ES-I3 (cell line): ENCODE data around the gene LRRC34.

ENCODE experiments used
- H3K36me3 ChIP-seq: 2 replicates; pipeline ENCODE4 v1.6.1; 2013; ENCODE audit warnings: mild to moderate bottlenecking, low read length, control low read depth, moderate library complexity; ENCODE audit not compliant: insufficient read depth
- H3K4me1 ChIP-seq: 2 replicates; pipeline ENCODE4 v1.6.1; 2013; ENCODE audit warnings: mild to moderate bottlenecking, control low read depth, low read length; ENCODE audit not compliant: insufficient read depth
- H3K9ac ChIP-seq: 2 replicates; pipeline ENCODE4 v1.6.1; 2013; ENCODE audit warnings: low read depth, mild to moderate bottlenecking, low read length, moderate library complexity
- H3K9me3 ChIP-seq: 2 replicates; pipeline ENCODE4 v1.6.1; 2013; ENCODE audit warnings: mild to moderate bottlenecking, low read length, moderate library complexity; ENCODE audit not compliant: control insufficient read depth, insufficient read depth

Gene LRRC34

DNA sequence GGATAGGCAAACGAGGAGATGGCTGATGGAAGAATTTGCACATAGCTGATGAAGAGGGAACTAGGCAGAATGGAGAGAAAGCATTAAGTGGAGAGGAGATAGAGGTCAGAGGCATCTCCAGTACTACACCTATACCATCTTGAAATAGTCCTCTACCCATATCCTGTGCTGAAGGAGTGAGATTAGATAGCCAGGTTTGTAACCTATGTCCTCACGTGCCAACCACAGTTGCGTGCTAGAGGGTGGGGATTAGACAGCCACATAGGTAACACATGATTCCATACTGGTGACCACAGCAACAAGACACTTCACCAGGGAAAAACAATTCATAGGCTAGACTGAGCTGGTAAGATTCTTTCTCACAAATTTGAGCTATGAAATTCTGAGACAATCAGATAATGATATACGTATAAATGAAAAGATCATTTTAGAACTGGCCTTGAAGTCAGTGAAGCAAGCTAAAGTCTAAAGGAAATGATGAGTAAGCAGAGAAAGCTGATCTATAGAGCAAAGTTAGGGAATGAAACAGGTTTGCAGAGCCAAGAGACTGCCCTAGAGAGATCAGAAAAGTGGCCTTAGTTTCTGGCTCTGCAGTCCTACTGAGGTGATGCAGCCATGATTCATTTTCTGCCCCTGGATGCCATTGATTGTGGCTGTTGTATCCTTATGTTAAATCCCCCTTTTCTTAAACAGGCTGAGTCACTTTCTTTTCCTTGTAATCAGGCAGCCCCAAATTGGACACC lies 21.8 kb downstream of the LRRC34 start:
- Histone ChIP-seq H3K9me3 (no peaks in the 10 kb centered on the region), H3K9ac (no peak overlapping the region), H3K36me3 (no peaks in the 10 kb centered on the region; the same call in none of the 2 replicates), H3K4me1 (0 out of 2 replicates have a peak, but pooled peaks cover 5% of the 10 kb centered on the region)

DNA sequence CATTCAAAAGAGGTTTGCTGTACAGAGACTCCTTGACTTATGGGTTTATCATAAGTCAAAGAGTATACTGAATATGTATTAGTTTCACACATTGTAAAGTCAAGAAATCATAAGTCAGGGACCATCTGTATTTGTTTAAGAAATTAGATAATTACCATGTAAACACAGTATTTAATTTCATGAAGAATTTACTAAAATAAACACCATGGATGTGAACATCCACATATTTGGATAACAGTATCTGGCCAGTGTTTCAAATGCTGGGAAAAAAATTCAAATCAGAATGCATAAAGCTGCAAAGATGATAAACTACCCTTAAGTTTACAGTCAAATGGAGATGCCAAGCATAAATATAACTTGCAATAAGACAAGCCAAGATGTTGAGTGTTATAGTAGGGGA lies 22.5 kb downstream of the LRRC34 start:
- Histone ChIP-seq H3K9ac (no peak overlapping the region), H3K4me1 (0 out of 2 replicates have a peak, but pooled peaks cover 5% of the 10 kb centered on the region), H3K36me3 (no peaks in the 10 kb centered on the region; the same call in none of the 2 replicates), H3K9me3 (no peaks in the 10 kb centered on the region)

DNA sequence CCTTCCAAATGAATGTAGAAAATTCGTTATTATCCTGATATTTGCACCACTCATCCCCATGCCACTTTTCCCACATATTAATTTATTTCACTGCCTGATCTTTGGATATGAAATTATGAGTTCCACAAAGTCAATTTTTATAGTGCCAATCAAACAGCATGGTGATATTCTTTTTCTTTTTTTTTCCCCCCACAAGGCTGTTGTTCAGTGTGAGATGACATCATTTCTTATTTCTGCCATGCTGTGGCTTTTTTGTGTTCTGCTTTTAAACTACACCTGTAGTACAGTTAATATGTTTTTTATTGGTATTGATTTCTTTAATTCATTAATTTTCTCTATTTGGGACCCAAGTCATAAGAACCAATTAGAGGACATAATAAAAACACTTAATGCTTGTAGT lies 24.9 kb downstream of the LRRC34 start:
- Histone ChIP-seq H3K4me1 (0 out of 2 replicates have a peak, but pooled peaks cover 5% of the 10 kb centered on the region), H3K9ac (no peak overlapping the region), H3K36me3 (no peaks in the 10 kb centered on the region; the same call in none of the 2 replicates), H3K9me3 (no peaks in the 10 kb centered on the region)

DNA sequence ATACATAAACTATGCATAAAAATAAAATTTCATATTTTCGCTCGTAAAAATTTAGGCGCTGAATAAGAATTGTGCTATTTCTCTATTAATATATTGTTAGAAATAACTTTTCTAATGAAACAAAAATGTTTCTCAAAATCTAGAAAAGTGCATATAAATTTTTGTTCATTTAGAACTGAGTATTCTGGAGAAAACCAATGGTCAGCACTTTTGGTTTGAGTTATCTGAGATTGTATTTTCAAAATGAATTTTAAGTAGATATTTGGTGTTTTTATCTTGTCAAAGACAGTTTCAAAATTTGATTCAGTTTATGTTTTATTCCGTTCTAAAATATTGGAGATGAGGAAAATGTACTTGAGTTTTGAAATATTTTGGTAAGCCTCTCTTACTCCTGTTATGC lies 25.6 kb downstream of the LRRC34 start:
- H3K9ac ChIP-seq: no peak overlapping the region
- no peaks in the 10 kb centered on the region; the same call in none of the 2 replicates for H3K36me3 ChIP-seq

DNA sequence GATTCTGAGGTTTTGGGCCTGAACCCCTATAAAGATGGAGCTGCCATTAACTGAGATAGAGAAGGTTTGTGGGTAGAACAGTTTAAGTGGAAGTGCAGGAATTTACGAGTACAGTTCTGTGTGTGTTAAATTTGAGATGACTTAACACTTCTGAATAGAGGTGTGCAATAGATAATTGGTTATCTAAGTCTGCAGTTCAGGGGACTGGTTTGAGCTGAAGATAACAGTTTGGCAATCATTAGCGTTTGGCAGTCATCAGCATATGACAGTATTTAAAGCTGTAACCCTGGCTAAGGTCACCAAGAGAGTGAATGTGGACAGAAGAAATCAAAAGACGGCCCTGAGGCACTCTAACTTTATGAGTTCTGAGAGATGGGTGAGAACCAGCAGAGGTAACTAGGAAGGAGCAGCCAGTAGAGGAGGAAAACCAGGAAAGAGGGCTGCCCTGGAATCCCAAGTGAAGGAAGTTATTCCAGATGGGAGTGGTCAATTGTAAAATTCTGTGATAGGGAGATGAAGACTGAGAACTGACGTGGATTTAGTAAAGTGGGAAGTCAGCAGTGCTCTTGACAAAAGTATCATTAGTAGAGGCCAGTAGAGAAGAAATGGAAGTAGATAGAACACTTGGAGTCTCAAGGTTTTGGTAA lies 31.4 kb downstream of the LRRC34 start:
- Histone ChIP-seq H3K9ac (no peak overlapping the region), H3K9me3 (no peaks in the 10 kb centered on the region), H3K4me1 (no peaks in the 10 kb centered on the region), H3K36me3 (peaks cover 28% of the 10 kb centered on the region)

More for the DNA sequence above, 25.6 kb downstream of the LRRC34 start:
- H3K4me1 ChIP-seq: 0 out of 2 replicates have a peak, but pooled peaks cover 5% of the 10 kb centered on the region
- H3K9me3 ChIP-seq: no peaks in the 10 kb centered on the region

DNA sequence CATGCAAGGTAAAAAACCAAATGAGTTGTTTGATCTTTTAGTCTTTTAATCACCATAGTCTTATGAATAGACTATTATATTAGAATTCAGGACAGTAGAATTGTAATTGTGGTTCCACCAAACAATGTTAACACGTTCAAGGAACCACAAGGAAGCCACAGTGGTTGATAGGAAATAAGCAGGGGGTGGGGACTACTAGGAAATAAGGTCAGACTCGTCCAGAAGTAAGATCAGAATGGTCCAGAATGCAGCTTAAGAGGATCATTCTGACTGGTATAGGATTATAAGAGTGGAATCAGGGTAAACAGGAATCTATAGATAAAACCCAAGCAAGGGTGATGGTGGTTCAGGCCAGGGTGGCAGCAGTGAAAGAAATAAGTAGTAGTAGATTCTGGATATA lies 32.0 kb downstream of the LRRC34 start:
- Histone ChIP-seq H3K4me1 (no peaks in the 10 kb centered on the region; the same call in 1 of the 2 replicates), H3K9ac (no peak overlapping the region), H3K9me3 (no peaks in the 10 kb centered on the region), H3K36me3 (peaks cover 28% of the 10 kb centered on the region)

DNA sequence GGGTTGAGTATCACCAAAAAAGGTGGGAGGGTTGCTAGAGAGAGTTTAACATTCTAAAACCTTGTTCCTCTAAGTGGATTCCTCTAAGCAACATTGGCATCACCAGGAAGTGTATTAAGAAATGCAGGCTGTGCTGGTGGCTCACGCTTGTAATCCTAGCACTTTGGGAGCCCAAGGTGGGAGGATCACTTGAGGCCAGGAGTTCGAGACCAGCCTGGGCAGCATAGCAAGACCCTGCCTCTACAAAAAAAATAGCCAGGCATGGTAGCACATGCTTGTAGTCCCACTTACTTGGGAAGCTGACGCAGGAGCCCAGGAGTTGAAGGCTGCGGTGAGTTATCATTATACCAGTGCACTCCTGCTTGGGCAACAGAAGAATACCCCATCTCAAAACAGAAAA lies 34.9 kb downstream of the LRRC34 start:
- no peak overlapping the region for H3K9ac ChIP-seq
- peaks cover 31% of the 10 kb centered on the region for H3K36me3 ChIP-seq
- H3K4me1 ChIP-seq: peaks cover 6% of the 10 kb centered on the region; the same call in 1 of the 2 replicates

DNA sequence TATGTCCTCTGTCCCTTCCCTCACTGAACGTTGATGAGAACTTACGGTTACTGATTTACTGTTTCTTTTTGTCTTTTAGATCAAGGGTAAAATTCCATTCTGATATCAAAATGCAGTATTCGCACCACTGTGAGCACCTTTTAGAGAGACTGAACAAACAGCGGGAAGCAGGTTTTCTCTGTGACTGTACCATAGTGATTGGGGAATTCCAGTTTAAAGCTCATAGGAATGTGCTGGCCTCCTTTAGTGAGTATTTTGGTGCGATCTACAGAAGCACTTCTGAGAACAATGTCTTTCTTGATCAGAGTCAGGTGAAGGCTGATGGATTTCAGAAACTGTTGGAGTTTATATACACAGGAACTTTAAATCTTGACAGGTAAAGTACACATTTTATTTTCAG lies 38.5 kb downstream of the LRRC34 start:
- peaks cover 6% of the 10 kb centered on the region; the same call in 1 of the 2 replicates for H3K4me1 ChIP-seq
- peak overlapping the region; percentile 83; the same call in 1 of the 2 replicates for H3K9ac ChIP-seq
- H3K9me3 ChIP-seq: no peaks in the 10 kb centered on the region
- H3K36me3 ChIP-seq: peaks cover 17% of the 10 kb centered on the region

More for the DNA sequence above, 34.9 kb downstream of the LRRC34 start:
- H3K9me3 ChIP-seq: no peaks in the 10 kb centered on the region

DNA sequence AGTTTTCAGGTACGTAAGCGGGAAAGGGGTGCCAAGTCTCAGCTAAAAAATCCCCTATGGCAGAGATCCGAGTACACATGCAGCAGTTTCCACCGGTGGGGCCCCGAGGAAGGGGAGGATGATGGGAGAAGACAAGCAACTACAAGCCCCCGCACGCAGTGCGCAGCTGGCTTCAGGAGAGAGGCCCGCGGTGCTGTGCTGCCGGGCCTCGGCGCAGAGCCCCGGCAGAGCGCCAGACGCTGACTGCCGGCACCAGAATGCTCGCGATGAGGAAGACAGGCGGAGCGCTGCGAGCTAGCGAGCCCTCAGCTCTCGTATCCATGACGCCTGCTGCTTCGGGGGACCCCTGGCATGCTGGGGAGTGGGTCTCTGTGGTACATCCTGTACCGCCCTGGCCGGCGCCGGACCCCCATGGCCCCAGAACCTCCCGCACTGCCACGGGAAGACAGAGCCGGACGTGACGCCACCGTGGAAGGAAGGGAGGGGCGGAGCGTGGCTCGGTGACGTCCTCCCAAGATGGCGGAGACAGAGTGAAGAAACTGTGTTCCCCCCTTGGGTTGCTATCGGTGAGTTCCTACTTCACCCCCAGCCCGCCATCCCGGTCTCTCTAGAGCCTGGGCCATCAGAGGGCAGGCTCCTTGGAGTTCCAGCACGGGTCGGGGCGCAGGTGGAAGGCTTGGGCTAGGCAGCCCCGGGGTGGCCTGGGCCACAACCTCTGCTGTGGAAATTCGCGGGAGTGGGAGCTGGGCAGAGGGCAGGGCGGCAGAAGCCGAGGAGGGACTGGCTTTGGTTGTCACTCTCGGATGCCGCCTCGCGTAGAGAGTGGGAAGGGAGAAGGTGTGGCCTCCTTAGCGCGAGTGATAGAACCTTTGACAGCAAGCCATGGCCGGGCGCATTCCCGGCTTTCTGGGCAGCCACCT lies 39.5 kb downstream of the LRRC34 start, which contains the start of gene MYNN:
Gene MYNN, plus strand, starts transcription at position 500 of the 920 bp plus-strand sequence. CDS start 900 bp downstream, outside the sequence.
- Histone ChIP-seq H3K4me1 (peaks cover 6% of the 10 kb centered on the region; the same call in 1 of the 2 replicates), H3K9ac (peak within 1 kb of the TSS; percentile 83), H3K36me3 (peaks cover 12% of the 10 kb centered on the region; the same call in 1 of the 2 replicates), H3K9me3 (no peaks in the 10 kb centered on the region)

DNA sequence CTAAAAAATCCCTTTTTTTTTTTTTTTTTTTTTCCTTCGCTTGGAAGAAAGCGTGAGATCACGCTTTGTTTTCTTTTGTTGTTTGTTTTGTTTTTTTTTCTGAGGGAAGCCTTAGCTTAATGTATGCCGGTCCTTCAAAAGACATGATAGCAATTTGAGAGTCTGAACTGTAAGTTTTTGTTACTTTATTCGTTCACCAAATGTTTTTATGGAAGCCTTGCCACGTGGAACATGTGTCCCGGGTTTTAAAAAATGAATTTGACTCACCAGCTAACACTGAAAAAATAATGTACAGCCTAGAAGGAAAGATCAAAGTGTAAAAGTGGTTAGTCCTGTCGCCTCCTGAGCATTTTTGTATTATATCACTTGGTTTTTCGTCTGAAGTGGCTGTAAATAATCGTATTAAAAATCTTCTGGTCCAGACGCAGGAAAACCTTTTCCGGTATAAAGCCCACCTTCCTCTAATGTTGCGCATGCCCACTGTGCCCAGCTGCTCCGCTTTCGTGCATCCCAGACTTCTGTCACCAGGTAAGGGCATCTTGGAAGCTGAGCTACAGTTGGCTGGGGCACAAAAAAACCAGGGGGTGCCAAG lies 40.3 kb downstream of the LRRC34 start:
- Histone ChIP-seq H3K36me3 (peaks cover 9% of the 10 kb centered on the region; the same call in 1 of the 2 replicates), H3K9me3 (no peaks in the 10 kb centered on the region), H3K9ac (peak overlapping the region; percentile 83), H3K4me1 (peaks cover 6% of the 10 kb centered on the region; the same call in 1 of the 2 replicates)

DNA sequence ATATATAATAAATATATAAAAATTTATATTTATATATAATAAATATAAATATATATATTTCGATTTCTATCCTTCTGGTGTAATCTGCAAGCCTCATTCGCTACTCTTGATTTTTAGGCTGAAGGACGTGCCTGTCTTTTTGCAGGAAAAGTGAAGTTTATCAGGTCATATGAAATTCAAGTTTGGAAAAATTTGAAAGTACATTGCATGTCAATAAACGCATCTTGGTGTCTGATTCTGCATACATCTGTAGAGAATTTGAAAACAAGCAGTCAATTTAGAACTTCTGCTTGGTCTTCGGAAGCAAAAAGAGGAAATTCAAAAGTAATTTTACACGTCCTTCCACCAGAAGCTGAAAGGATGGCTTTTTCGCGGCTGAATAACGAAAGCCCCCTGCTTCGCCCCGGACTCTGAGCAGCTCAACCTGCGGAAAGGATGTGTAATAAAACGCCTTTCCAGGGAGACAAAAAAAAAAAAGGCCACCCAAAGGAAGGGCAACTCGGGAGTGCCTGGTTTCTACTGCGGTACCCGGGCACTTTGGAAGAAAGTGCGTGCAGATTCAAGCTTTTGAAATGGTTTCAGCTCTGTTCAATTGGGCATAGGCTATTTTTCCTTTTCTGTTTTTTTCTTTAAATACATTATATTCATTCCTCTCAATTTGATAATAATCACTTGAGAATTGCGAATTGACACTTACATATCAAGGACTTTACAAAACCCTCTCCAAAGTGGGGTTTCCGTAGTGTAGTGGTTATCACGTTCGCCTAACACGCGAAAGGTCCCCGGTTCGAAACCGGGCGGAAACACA lies 41.0 kb downstream of the LRRC34 start:
- Histone ChIP-seq H3K4me1 (peaks cover 6% of the 10 kb centered on the region; the same call in 1 of the 2 replicates), H3K9me3 (no peaks in the 10 kb centered on the region), H3K9ac (peak overlapping the region; percentile 83), H3K36me3 (peaks cover 3% of the 10 kb centered on the region; the same call in 1 of the 2 replicates)

DNA sequence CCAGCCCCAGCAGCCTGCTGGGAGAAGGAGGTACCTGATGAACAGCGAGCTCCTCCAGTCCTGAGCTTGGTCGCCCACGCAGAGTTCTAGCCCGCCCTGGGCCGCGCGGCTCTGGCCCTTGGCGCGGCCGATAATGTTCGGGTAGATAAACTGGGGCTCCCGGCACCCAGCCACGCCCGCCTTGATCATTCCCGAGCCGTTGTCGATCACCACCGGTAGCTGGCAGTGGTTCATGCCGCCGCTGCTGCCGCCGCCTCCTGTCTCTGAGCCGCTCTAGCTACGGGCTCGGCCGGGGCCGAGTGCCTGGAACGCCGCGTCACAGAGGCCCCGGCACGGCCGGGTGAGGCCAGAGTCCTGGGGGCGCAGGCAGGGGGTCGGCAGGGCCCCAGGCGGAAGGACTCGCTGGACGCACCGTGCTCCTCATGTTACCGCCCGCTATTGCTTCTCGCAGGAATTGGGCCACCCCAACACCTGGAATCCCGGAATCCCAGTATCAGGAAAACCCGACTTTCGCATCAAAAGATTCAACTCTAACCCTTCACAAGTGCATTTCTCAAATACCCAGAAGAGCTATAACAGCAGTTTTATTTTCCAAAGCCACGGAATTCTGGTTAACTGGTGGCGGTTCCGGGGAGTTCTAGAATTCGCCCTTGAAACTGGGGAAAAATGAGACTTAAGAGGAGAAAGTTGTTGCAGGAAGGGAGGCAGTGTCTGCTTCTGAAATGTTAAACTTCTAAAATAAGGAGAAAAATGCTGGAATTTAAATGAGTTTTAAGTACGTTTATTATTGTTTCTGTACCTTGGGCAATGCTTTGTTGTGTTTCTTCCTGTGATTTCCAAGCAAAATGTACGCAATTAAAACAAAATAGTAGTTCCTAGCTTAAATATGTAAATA lies 43.2 kb downstream of the LRRC34 start, which contains the start of gene ACTRT3:
Gene ACTRT3, minus strand, starts transcription at position 275 of the 895 bp plus-strand sequence. Its CDS starts 41 bp downstream, at position 234.
- Histone ChIP-seq H3K9me3 (no peaks in the 10 kb centered on the region; the same call in 1 of the 2 replicates), H3K9ac (peak within 1 kb of the TSS; percentile 90), H3K4me1 (no peaks in the 10 kb centered on the region), H3K36me3 (no peaks in the 10 kb centered on the region)
